Anterior cingulate cortex (tissue), 58 donors: ENCODE data around the gene AK5.
"Not testable (repeated sequence)": the region's sequence is repeated elsewhere in the genome, so short reads cannot be mapped to it uniquely, and the experiment has no call there.

ENCODE experiments used
- DNase-seq, 58 donors: peaks; one replicate each; lab custom pipeline; 2025; lab: John Stamatoyannopoulos, UW

AK5 gene

GRCh38 chr1:77283701-77284425 is 2.0 kb downstream of the AK5 start:
- DNase-seq = peak in 1 of 58 donors; percentile 14

GRCh38 chr1:77287535-77287934 is 5.7 kb downstream of the AK5 start:
- no peak for DNase-seq

GRCh38 chr1:77288275-77288674 is 6.5 kb downstream of the AK5 start:
- no peak for DNase-seq

GRCh38 chr1:77290576-77290975 is 8.8 kb downstream of the AK5 start:
- no peak for DNase-seq

GRCh38 chr1:77292551-77292950 is 10.7 kb downstream of the AK5 start:
- no peak for DNase-seq

GRCh38 chr1:77300566-77300965 is 18.7 kb downstream of the AK5 start:
- DNase-seq = no peak

- DNase-seq = no peak
These were observed 21.6 kb downstream of the AK5 start for GRCh38 chr1:77303387-77303786.

GRCh38 chr1:77308889-77309621 is 27.2 kb downstream of the AK5 start:
- DNase-seq = no peak

- no peak for DNase-seq
These were observed 29.1 kb downstream of the AK5 start for GRCh38 chr1:77310924-77311323.

- DNase-seq = not testable (repeated sequence)
These were observed 30.5 kb downstream of the AK5 start for GRCh38 chr1:77312364-77312763.

- DNase-seq = no peak
These were observed 31.7 kb downstream of the AK5 start for GRCh38 chr1:77313491-77313890.

- DNase-seq = no peak
These were observed 34.2 kb downstream of the AK5 start for GRCh38 chr1:77316006-77316405.

- no peak for DNase-seq
These were observed 35.1 kb downstream of the AK5 start for GRCh38 chr1:77316966-77317365.

GRCh38 chr1:77319036-77319705 is 37.4 kb downstream of the AK5 start:
- no peak for DNase-seq

GRCh38 chr1:77322061-77322900 is 40.5 kb downstream of the AK5 start:
- no peak for DNase-seq

GRCh38 chr1:77333501-77333900 is 51.7 kb downstream of the AK5 start:
- DNase-seq = no peak

GRCh38 chr1:77336729-77337128 is 54.9 kb downstream of the AK5 start:
- DNase-seq = no peak

GRCh38 chr1:77339326-77339725 is 57.5 kb downstream of the AK5 start:
- DNase-seq = no peak

GRCh38 chr1:77341195-77341594 is 59.4 kb downstream of the AK5 start:
- DNase-seq = peak in 2 of 58 donors; percentile 14 to 15

GRCh38 chr1:77342745-77343144 is 60.9 kb downstream of the AK5 start:
- no peak for DNase-seq

GRCh38 chr1:77347646-77348045 is 65.8 kb downstream of the AK5 start:
- peak in 16 of 58 donors; percentile 6 to 49 (median 20) for DNase-seq
